OCI-LY1 (cell line): ENCODE results near the gene KLK5.

Experiments used
- H2AFZ ChIP-seq: fragments of 200-600 bp; sonication (generic), shearing (Covaris generic); 2 replicates; pipeline ENCODE4 v1.6.0; 2014; ENCODE audit warnings: antibody characterized with exemption, mild to moderate bottlenecking, low read length
- H3F3A ChIP-seq: fragments of 200-600 bp; sonication (generic), shearing (Covaris generic); 2 replicates; pipeline ENCODE4 v1.6.0; 2014; ENCODE audit warnings: mild to moderate bottlenecking, antibody characterized with exemption, low read length, moderate library complexity; ENCODE audit not compliant: insufficient read depth
- H3K27ac ChIP-seq: fragments of 200-600 bp; sonication (generic); 2 replicates; pipeline ENCODE4 v1.5.1; 2014; ENCODE audit warnings: low read length, mixed run types, mild to moderate bottlenecking, low read depth; ENCODE audit not compliant: poor library complexity, severe bottlenecking
- H3K27me3 ChIP-seq: fragments of 200-600 bp; sonication (generic); 2 replicates; pipeline ENCODE4 v1.6.0; 2014; ENCODE audit warnings: antibody characterized with exemption, mild to moderate bottlenecking, low read length, moderate library complexity; ENCODE audit not compliant: insufficient read depth
- H3K36me3 ChIP-seq: fragments of 200-600 bp; sonication (generic); 2 replicates; pipeline ENCODE4 v1.6.1; 2014; ENCODE audit warnings: mild to moderate bottlenecking, antibody characterized with exemption, low read length, moderate library complexity, mixed read lengths; ENCODE audit not compliant: insufficient read depth
- H3K4me1 ChIP-seq: fragments of 200-600 bp; sonication (generic); 2 replicates; pipeline ENCODE4 v1.5.1; 2014; ENCODE audit warnings: mild to moderate bottlenecking, low read length, moderate library complexity; ENCODE audit not compliant: insufficient read depth, severe bottlenecking
- H3K4me2 ChIP-seq: fragments of 200-600 bp; sonication (generic), shearing (Covaris generic); 2 replicates; pipeline ENCODE4 v1.6.1; 2014; ENCODE audit warnings: low read length
- H3K4me3 ChIP-seq: fragments of 200-600 bp; sonication (generic); 2 replicates; pipeline ENCODE4 v1.5.1; 2014; ENCODE audit warnings: low read length, low read depth, mild to moderate bottlenecking, mixed read lengths; ENCODE audit not compliant: poor library complexity, severe bottlenecking
- H3K79me2 ChIP-seq: fragments of 200-600 bp; shearing (Covaris generic); 2 replicates; pipeline ENCODE4 v1.6.1; 2016; ENCODE audit warnings: mixed run types, low read length, mixed read lengths; ENCODE audit not compliant: insufficient read depth
- H3K9ac ChIP-seq: fragments of 200-600 bp; sonication (generic), shearing (Covaris generic); 2 replicates; pipeline ENCODE4 v1.6.1; 2014; ENCODE audit warnings: mild to moderate bottlenecking, low read length, mixed read lengths
- H3K9me2 ChIP-seq: fragments of 200-600 bp; sonication (generic), shearing (Covaris generic); 2 replicates; pipeline ENCODE4 v1.6.1; 2014; ENCODE audit warnings: low read depth, mild to moderate bottlenecking, low read length, mixed read lengths
- H3K9me3 ChIP-seq: fragments of 200-600 bp; shearing (Covaris generic); 2 replicates; pipeline ENCODE4 v1.6.1; 2014; ENCODE audit warnings: low read length, mixed read lengths
- H4K20me1 ChIP-seq: fragments of 200-600 bp; sonication (generic), shearing (Covaris generic); 2 replicates; pipeline ENCODE4 v1.6.0; 2016; ENCODE audit warnings: mild to moderate bottlenecking, low read length; ENCODE audit not compliant: insufficient read depth
- EZH2 ChIP-seq: fragments of 200-600 bp; sonication (generic), shearing (Covaris generic); IDR thresholded peaks from 2 replicates; pipeline ENCODE4 v1.8.0; 2017; ENCODE audit warnings: borderline replicate concordance, mixed run types, mild to moderate bottlenecking, antibody characterized with exemption, low read length, moderate library complexity, mixed read lengths
- TF ChIP-seq, protein P1 (sequence below): fragments of 200-600 bp; sonication (generic), shearing (Covaris generic); IDR thresholded peaks from 2 replicates; pipeline ENCODE4 v1.5.1; 2017; ENCODE audit warnings: mild to moderate bottlenecking, antibody characterized with exemption, low read length, moderate library complexity, mixed read lengths

KLK5 gene

DNA sequence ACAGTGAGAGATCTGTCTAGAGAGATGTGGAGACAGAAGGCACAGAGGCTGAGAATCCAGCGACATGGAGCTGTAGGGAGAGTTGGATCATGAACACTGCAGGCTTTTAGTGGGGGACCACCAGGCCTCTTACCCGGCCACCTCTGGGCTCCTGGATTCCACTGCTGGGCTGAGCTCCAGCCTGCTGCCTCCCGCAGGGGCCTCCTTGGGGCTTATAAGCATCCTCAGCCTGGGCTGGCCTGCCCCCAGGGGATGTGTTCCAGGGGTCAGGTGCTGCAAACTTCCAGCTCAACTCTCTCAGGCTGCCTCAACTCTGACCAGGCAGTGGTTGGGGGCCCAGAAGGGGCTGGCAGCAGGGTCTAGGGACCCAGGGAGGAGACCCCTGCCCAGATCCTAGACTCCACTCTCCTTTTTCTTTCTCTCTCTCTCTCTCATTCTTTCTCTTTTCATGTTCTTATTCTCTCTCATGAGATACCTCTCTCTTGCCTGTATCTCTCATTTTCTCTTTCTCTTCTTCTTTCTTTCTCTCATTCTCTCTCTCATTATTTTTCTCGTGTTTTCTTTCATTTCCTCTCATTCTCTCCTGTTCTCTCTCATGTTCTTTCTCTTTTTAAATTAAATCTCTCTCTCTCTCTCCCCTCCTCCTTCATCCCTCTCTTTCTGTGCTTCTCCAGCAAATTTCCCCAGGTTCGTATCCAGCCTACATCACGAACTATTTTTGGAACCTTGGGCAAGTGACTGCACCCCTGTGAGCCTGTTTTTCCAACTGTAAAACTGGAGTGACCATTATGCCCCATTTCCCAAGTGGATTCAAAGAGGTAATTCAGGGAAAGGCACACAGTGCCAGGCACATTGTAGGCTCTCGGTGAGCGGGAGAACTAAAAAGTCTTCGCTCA lies 41.4 kb downstream of the KLK5 start, which contains the start of gene KLK4:
Gene KLK4 (minus strand): TSS at position 190 of the 896 bp plus-strand sequence. CDS start 657 bp downstream, outside the sequence.
- Histone ChIP-seq H3K9ac (no peak within 1 kb of the TSS), H3K79me2 (no peaks in the 10 kb centered on the region), H3K4me2 (no peak within 1 kb of the TSS), H3K4me3 (no peak within 1 kb of the TSS), H3F3A (no peaks in the 10 kb centered on the region), H3K27me3 (no peaks in the 10 kb centered on the region), H3K9me2 (no peaks in the 10 kb centered on the region), H4K20me1 (no peaks in the 10 kb centered on the region), H2AFZ (no peak within 1 kb of the TSS), H3K36me3 (no peaks in the 10 kb centered on the region), H3K4me1 (no peaks in the 10 kb centered on the region), H3K9me3 (no peaks in the 10 kb centered on the region), H3K27ac (no peak within 1 kb of the TSS)
- TF ChIP-seq, protein P1, sequence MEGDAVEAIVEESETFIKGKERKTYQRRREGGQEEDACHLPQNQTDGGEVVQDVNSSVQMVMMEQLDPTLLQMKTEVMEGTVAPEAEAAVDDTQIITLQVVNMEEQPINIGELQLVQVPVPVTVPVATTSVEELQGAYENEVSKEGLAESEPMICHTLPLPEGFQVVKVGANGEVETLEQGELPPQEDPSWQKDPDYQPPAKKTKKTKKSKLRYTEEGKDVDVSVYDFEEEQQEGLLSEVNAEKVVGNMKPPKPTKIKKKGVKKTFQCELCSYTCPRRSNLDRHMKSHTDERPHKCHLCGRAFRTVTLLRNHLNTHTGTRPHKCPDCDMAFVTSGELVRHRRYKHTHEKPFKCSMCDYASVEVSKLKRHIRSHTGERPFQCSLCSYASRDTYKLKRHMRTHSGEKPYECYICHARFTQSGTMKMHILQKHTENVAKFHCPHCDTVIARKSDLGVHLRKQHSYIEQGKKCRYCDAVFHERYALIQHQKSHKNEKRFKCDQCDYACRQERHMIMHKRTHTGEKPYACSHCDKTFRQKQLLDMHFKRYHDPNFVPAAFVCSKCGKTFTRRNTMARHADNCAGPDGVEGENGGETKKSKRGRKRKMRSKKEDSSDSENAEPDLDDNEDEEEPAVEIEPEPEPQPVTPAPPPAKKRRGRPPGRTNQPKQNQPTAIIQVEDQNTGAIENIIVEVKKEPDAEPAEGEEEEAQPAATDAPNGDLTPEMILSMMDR: no peak
- no peak for TF ChIP-seq EZH2

GRCh38 chr19:50910722-50911121 lies 42.1 kb downstream of the KLK5 start:
- Histone ChIP-seq H4K20me1 (no peaks in the 10 kb centered on the region), H3K36me3 (no peaks in the 10 kb centered on the region), H3K27ac (no peak overlapping the region), H3K4me2 (no peak overlapping the region), H2AFZ (no peak overlapping the region), H3F3A (no peaks in the 10 kb centered on the region), H3K4me1 (no peaks in the 10 kb centered on the region), H3K4me3 (no peak overlapping the region), H3K9me3 (no peaks in the 10 kb centered on the region), H3K79me2 (no peaks in the 10 kb centered on the region), H3K9ac (no peak overlapping the region), H3K27me3 (no peaks in the 10 kb centered on the region), H3K9me2 (no peaks in the 10 kb centered on the region)
- TF ChIP-seq, protein P1: no peak
- no peak for TF ChIP-seq EZH2

- Histone ChIP-seq H3K36me3 (no peaks in the 10 kb centered on the region), H2AFZ (no peak overlapping the region), H3K4me3 (no peak overlapping the region), H3K79me2 (no peaks in the 10 kb centered on the region), H3K9me3 (no peaks in the 10 kb centered on the region), H4K20me1 (no peaks in the 10 kb centered on the region), H3K27ac (no peak overlapping the region), H3K9ac (no peak overlapping the region), H3F3A (no peaks in the 10 kb centered on the region), H3K4me1 (no peaks in the 10 kb centered on the region), H3K9me2 (no peaks in the 10 kb centered on the region), H3K4me2 (no peak overlapping the region), H3K27me3 (no peaks in the 10 kb centered on the region)
- no peak for TF ChIP-seq EZH2
- TF ChIP-seq, protein P1: no peak
Observed at GRCh38 chr19:50909240-50910070, 43.4 kb downstream of the KLK5 start.
